Heart left ventricle (tissue), 16 donors: ENCODE data around the gene DIRAS1. TPM values are rescaled to one million over a fixed set of nuclear protein-coding genes. Genes with fewer than 3 reads are reported as not detected.
"Not testable (repeated sequence)": the region's sequence is repeated elsewhere in the genome, so short reads cannot be mapped to it uniquely, and the experiment has no call there.

ENCODE experiments used
- ATAC-seq, 4 donors: fragments of 200-7000 bp; cut with Tn5 transposase; one replicate each; pipeline ENCODE4 v1.9.1; 2020 to 2022; ENCODE audit warnings: moderate library complexity in 4 of 4, mild to moderate bottlenecking in 3 of 4, moderate number of reproducible peaks in 1 of 4
- DNase-seq, 5 donors: peaks; one replicate each; pipeline ENCODE4 v3.0.0-alpha.2; 2020
- H3K27ac ChIP-seq, 12 donors: fragments of 200-600 bp; sonication (generic) in 4 of 12; one replicate each; pipeline versions ENCODE4 v1.5.0 to v1.8.0; 2016 to 2022; ENCODE audit warnings: mild to moderate bottlenecking in 2 of 12
- H3K27me3 ChIP-seq, 9 donors: fragments of 200-600 bp; sonication (generic) in 2 of 9; one replicate each; pipeline versions ENCODE4 v1.5.1 to v1.8.0; 2016 to 2022; ENCODE audit warnings: mild to moderate bottlenecking in 3 of 9
- H3K36me3 ChIP-seq, 9 donors: fragments of 200-600 bp; sonication (generic) in 2 of 9; one replicate each; pipeline versions ENCODE4 v1.5.0 to v1.8.0; 2018 to 2022; ENCODE audit warnings: mild to moderate bottlenecking in 2 of 9
- H3K4me1 ChIP-seq, 12 donors: fragments of 200-600 bp; sonication (generic) in 4 of 12; one replicate each; pipeline versions ENCODE4 v1.5.0 to v1.8.0; 2016 to 2022; ENCODE audit warnings: mild to moderate bottlenecking in 3 of 12
- H3K4me3 ChIP-seq, 12 donors: fragments of 200-600 bp; sonication (generic) in 4 of 12; one replicate each; pipeline versions ENCODE4 v1.5.0 to v1.8.0; 2017 to 2022; ENCODE audit warnings: mild to moderate bottlenecking in 9 of 12, moderate library complexity in 4 of 12
- H3K9me3 ChIP-seq, 12 donors: fragments of 200-600 bp; sonication (generic) in 4 of 12; one replicate each; pipeline versions ENCODE4 v1.5.0 to v1.8.0; 2016 to 2022; ENCODE audit warnings: mild to moderate bottlenecking in 1 of 12
- CTCF ChIP-seq, 12 donors: fragments of 200-600 bp; sonication (generic) in 4 of 12; IDR thresholded peaks; one replicate each; pipeline versions ENCODE4 v1.5.0 to v1.8.0; 2018 to 2022; ENCODE audit warnings: antibody characterized with exemption in 12 of 12, mild to moderate bottlenecking in 5 of 12
- POLR2A ChIP-seq, 2 donors: fragments of 450-650 bp; IDR thresholded peaks; one replicate each; pipeline ENCODE4 v1.6.1; 2017; ENCODE audit warnings: antibody characterized with exemption in 2 of 2, mild to moderate bottlenecking in 2 of 2, moderate library complexity in 2 of 2
- WGBS, 4 donors: extraction: QIAGEN DNeasy Blood & Tissue Kit in 2 of 4; methylation state at CpG; one replicate each; pipeline versions ENCODE4 v1.1.5 to v1.1.7; 2013 to 2018; 5-methylcytosine and 5-hydroxymethylcytosine counted together
- intact Hi-C, 10 donors: fragments of 100-400 bp; cut with DNase I; formaldehyde crosslinking; loops; one replicate each; pipeline versions ENCODE4 v1.11.1 to v1.14.2; 2022
- polyA plus RNA-seq, 2 donors: library from polyadenylated mRNA; stranded (reverse); fragments of 200-250 nt; gene quantifications; one replicate each; pipeline ENCODE4 v1.2.3, GENCODE V29; 2013
- total RNA-seq, 9 donors: library from RNA; depleted of rRNA in 2 of 9; stranded (reverse); fragments of >200 nt in 2 of 9; fragmentation: NEBNext Ultra II Directional in 3 of 9; extraction: Animal tissue kit (Norgen Biotek cat#: 25700) in 3 of 9; gene quantifications; one replicate each; pipeline versions ENCODE4 v1.1.0 to v1.2.4, GENCODE V29; 2016 to 2023
- donor health status: ischemic (EF 13 %, LVEDD 7.1; RV severe dilation, severe dysfunction).
- donor health status: healthy with polysubstance abuse.
- donor health status: DM: no; HTN: yes; CAD: no.
- donor health status: DM: no; HTN: no; CAD: no.
- donor health status: ischemic (EF 25% LVEDD 6.9; RV normal size, moderate dysfunction).
- donor health status: ischemic (EF 25% LVEDD 5.7; RV mildly dilated, moderate dysfunction).
- donor health status: healthy.
- donor health status: DM: yes; HTN: yes; CAD: no.
- donor health status: ischemic (EF 35%, LVEDD 5.7; RV mildly dilated, moderate dysfunction).
- donor health status: nonischemic (EF 11% LVEDD 7.7; RV severe dilation, severe dysfunction).
- donor health status: DM: yes; HTN: yes; CAD: no.
- donor health status: PGD.
- donor health status: ischemic (EF 29% LVEDD 5.4; RV normal size, mild dysfunction).
- donor health status: nonischemic (EF 23%, LVEDD 6.1; RV moderate dilation, normal function).

DIRAS1 gene
- total and polyA plus RNA-seq, 11 donors, result 77.4 to 191 (median 142) TPM

GRCh38 chr19:2670217-2670616 is 51.0 kb downstream of the DIRAS1 start:
- H3K36me3 ChIP-seq, result no peaks in the 10 kb centered on the region
- no peaks in the 10 kb centered on the region for H3K27me3 ChIP-seq
- peak overlapping the region in 2 of 12 donors; percentile 18 to 64 for H3K27ac ChIP-seq
- H3K4me3 ChIP-seq, result no peak overlapping the region
- DNase-seq, result no peak
- H3K9me3 ChIP-seq, result no peaks in the 10 kb centered on the region
- intact Hi-C loops, result no loop called here
- peaks cover 0 to 21% (median under 1%) of the 10 kb centered on the region in 12 donors for H3K4me1 ChIP-seq
- TF ChIP-seq CTCF (IDR thresholded peaks at IDR 0.05) (no peak), POLR2A (IDR thresholded peaks at IDR 0.05) (no peak)
- WGBS, 4 donors, result 23 to 71% (median 67%) methylated on average over 1 to 16 of the region's 16 CpGs
- peak in 3 of 4 donors; percentile 44 to 50 (median 46) for ATAC-seq

- ATAC-seq (no peak), DNase-seq (no peak)
- Histone ChIP-seq H3K9me3 (peaks cover 0 to 4% (median 0%) of the 10 kb centered on the region in 12 donors), H3K36me3 (no peaks in the 10 kb centered on the region), H3K4me1 (peaks cover 0 to 27% (median 5%) of the 10 kb centered on the region in 12 donors), H3K27me3 (no peaks in the 10 kb centered on the region), H3K27ac (no peak overlapping the region), H3K4me3 (no peak overlapping the region)
- TF ChIP-seq POLR2A (IDR thresholded peaks at IDR 0.05) (no peak), CTCF (IDR thresholded peaks at IDR 0.05) (no peak)
- intact Hi-C loops, result loop anchor here in 4 of 10 donors (5.0 to 10.0 kb wide), 3 partner anchors 34 to 227 kb away; partner anchors contain the start of genes DIRAS1 (in 2 of the 4) and GNG7 (in 2 of the 4)
- WGBS, 4 donors, result 82 to 88% (median 83%) methylated on average over 15 of the region's 15 CpGs
Measured at GRCh38 chr19:2668175-2668763, 52.9 kb downstream of the DIRAS1 start.

GRCh38 chr19:2667349-2667748 is 53.8 kb downstream of the DIRAS1 start:
- H3K27ac ChIP-seq, ATAC-seq, H3K36me3 ChIP-seq, DNase-seq, H3K4me3 ChIP-seq, H3K27me3 ChIP-seq: not testable (repeated sequence)
- 87 to 94% (median 92%) methylated on average over 10 of the region's 10 CpGs for WGBS, 4 donors
- Histone ChIP-seq H3K4me1 (peaks cover 0 to 27% (median 5%) of the 10 kb centered on the region in 12 donors), H3K9me3 (peaks cover 0 to 10% (median 0%) of the 10 kb centered on the region in 12 donors)
- intact Hi-C loops, result loop anchor here in 4 of 10 donors (5.0 to 10.0 kb wide), 3 partner anchors 35 to 227 kb away; partner anchors contain the start of genes DIRAS1 (in 2 of the 4) and GNG7 (in 2 of the 4)

- H3K27me3 ChIP-seq, result no peaks in the 10 kb centered on the region
- H3K27ac ChIP-seq, result peak overlapping the region in 3 of 12 donors; percentile 83 to 92 (median 83)
- peaks cover 0 to 15% (median 4%) of the 10 kb centered on the region in 12 donors for H3K9me3 ChIP-seq
- TF ChIP-seq POLR2A (IDR thresholded peaks at IDR 0.05), result no peak
- H3K4me1 ChIP-seq, result peaks cover 0 to 25% (median 5%) of the 10 kb centered on the region in 12 donors
- no peak overlapping the region for H3K4me3 ChIP-seq
- H3K36me3 ChIP-seq, result no peaks in the 10 kb centered on the region
- intact Hi-C loops, result loop anchor here in 4 of 10 donors (5.0 to 10.0 kb wide), 3 partner anchors 36 to 228 kb away; partner anchors contain the start of genes DIRAS1 (in 2 of the 4) and GNG7 (in 2 of the 4)
- ATAC-seq, result no peak
- WGBS, 4 donors, result 79 to 86% (median 83%) methylated on average over 9 of the region's 9 CpGs
- no peak for DNase-seq
Measured at GRCh38 chr19:2666344-2666994, 54.7 kb downstream of the DIRAS1 start.

GRCh38 chr19:2665103-2665502 is 56.1 kb downstream of the DIRAS1 start:
- H3K27ac ChIP-seq, result peak overlapping the region; percentile 66 to 97 (median 84)
- no peaks in the 10 kb centered on the region for H3K36me3 ChIP-seq
- H3K27me3 ChIP-seq, result no peaks in the 10 kb centered on the region
- intact Hi-C loops, result loop anchor here in 6 of 10 donors (2.0 to 10.0 kb wide), 5 partner anchors 37 to 230 kb away; partner anchors contain the start of genes DIRAS1 (in 3 of the 6) and GNG7 (in 3 of the 6)
- peak in 3 of 5 donors; percentile 29 to 74 (median 74) for DNase-seq
- peak; percentile 37 to 70 (median 61) for ATAC-seq
- TF ChIP-seq CTCF (IDR thresholded peaks at IDR 0.05) (no peak), POLR2A (IDR thresholded peaks at IDR 0.05) (no peak)
- WGBS, 4 donors, result 46 to 61% (median 54%) methylated on average over 6 to 11 of the region's 11 CpGs
- H3K4me1 ChIP-seq, result peaks cover 0 to 17% (median 5%) of the 10 kb centered on the region in 12 donors
- H3K9me3 ChIP-seq, result peaks cover 0 to 15% (median 4%) of the 10 kb centered on the region in 12 donors
- no peak overlapping the region for H3K4me3 ChIP-seq
